ENCODE measurements around the gene HPGD. TPM values are rescaled to one million over a fixed set of nuclear protein-coding genes. Genes with fewer than 3 reads are reported as not detected.

The HPGD gene
- polyA plus RNA-seq (2012; ENCODE audit: low read depth, missing spikeins) = not detected

DNA sequence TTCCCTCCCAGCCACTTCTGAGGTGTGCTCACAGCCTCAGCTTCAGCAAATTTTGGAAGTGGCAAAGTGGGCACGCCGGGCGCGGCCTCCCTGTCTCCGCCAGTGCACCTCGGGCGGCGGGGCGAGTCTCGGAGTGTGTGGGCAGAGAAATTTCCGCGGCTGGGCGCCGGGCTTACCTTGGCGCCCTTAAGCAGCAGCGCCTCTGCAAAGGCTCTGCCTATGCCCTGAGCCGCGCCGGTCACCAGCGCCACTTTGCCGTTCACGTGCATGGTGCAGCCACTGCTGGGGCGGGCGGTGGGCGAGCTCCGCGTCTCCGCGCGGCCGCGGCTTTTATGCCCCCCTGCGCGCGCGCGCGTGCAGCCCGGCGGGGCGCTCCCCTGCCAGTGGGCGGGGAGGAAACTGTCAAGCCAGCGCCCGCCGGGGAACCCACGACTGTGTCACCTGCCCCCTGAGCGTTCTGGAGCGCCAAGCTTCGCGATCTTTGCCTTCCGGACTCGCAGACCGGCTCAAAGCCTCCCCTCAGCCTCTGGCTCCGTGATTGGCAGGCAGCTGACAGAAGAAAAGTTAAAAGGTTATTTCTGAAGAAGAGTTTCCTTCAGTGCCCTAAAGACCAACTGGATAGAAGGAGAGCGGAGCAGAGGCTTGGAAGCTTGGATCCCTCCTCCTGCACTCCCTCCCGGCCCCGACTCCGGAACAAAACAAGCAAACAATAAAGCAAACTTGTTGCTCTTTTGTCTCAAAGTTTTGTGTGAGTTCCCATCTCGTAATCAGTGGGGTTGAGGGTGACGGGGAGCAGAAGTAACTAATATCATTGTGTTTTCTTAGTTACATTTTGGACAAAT is at the start of gene HPGD:
Gene HPGD (minus strand): TSS at position 306 of the 842 bp plus-strand sequence. CDS start 37 bp downstream, at position 269.
- peak; percentile 25 for DNase-seq (ENCODE audit: insufficient read length, low spot score)

DNA sequence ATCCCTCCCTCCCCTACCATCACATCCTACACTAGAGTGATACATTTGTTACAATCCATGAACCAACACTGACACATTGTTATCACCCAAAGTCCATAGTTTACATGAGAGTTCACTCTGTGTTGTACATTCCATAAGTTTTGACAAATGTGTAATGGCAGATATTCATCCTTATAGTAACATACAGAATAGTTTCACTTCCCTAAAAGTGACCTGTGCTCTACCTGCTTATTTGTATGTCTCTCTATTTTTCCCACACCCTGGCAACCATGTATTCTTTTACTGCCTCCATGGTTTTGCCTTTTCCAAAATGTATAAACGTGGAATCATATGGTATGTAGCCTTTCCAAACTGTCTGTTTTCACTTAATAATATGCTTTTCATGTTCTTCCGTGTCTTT is 42.2 kb upstream of the HPGD start:
- TF ChIP-seq POLR2A (IDR thresholded peaks at IDR 0.05; ENCODE audit: low read depth, low read length) = no peak
- peak; percentile 77 for TF ChIP-seq SPI1 (IDR thresholded peaks at IDR 0.05; ENCODE audit: low read depth, low read length)
- no peak for FAIRE-seq
- DNase-seq (ENCODE audit: insufficient read length, low spot score) = no peak

More for the DNA sequence above, at the start of gene HPGD:
- no peak for FAIRE-seq
- no peak for TF ChIP-seq SPI1 (IDR thresholded peaks at IDR 0.05; ENCODE audit: low read depth, low read length)
- TF ChIP-seq TAF1 (IDR thresholded peaks at IDR 0.05; ENCODE audit: low read depth, low read length) = no peak
- no peak for TF ChIP-seq POLR2AphosphoS5 (IDR thresholded peaks at IDR 0.05; ENCODE audit: low read depth, low read length)
- TF ChIP-seq POU2F2 (IDR thresholded peaks at IDR 0.05; ENCODE audit: low read depth, low read length) = no peak
- TF ChIP-seq PAX5 (IDR thresholded peaks at IDR 0.05; ENCODE audit: insufficient read depth, low read length, severe bottlenecking) = no peak

DNA sequence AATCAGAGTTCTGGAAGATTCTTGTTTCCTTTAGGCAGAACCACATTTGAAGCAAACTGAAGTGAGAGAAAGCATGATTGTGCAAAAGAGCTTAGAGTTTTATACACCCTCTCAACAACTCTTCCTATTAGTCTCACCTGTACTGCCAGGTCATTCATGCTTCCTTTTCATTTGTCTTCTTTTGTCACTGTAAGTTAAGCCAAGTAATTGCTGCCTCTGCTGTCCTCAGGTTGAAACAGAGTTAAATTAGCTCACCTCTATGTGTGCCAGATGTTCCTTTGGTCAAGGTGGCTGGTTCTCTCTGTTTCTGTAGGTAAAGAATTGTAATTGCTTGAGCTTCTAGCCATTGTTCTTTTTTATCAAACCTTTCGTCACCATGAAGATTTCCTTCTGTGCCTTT is 41.1 kb upstream of the HPGD start:
- no peak for TF ChIP-seq POLR2A (IDR thresholded peaks at IDR 0.05; ENCODE audit: low read depth, low read length)
- no peak for TF ChIP-seq POLR2AphosphoS5 (IDR thresholded peaks at IDR 0.05; ENCODE audit: low read depth, low read length)
- no peak for TF ChIP-seq PAX5 (IDR thresholded peaks at IDR 0.05; ENCODE audit: insufficient read depth, low read length, severe bottlenecking)
- TF ChIP-seq TAF1 (IDR thresholded peaks at IDR 0.05; ENCODE audit: low read depth, low read length) = no peak
- no peak for TF ChIP-seq POU2F2 (IDR thresholded peaks at IDR 0.05; ENCODE audit: low read depth, low read length)
- FAIRE-seq = no peak
- DNase-seq (ENCODE audit: insufficient read length, low spot score) = no peak

DNA sequence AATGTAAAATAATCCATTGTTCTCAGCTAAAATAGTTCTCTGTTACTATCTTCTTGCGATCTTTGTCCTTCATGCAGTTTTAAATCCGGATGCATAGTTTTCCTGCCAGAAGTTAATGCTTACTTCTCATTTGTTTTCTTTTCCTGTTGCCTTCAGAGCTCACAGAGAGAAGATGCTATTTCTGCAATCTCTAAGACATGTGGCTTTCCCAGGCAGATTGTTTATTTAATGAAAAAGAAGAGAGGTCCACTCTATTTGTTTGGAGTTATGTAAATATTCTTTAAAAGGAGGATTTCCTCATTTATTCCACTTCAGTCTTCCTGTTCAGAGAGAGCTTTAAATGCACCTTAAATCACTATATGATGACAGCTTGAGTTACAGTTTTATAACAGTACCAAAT is 39.3 kb upstream of the HPGD start:
- FAIRE-seq = no peak
- no peak for TF ChIP-seq SPI1 (IDR thresholded peaks at IDR 0.05; ENCODE audit: low read depth, low read length)
- no peak for TF ChIP-seq POLR2AphosphoS5 (IDR thresholded peaks at IDR 0.05; ENCODE audit: low read depth, low read length)
- TF ChIP-seq TAF1 (IDR thresholded peaks at IDR 0.05; ENCODE audit: low read depth, low read length) = no peak
- TF ChIP-seq PAX5 (IDR thresholded peaks at IDR 0.05; ENCODE audit: insufficient read depth, low read length, severe bottlenecking) = no peak
- TF ChIP-seq POU2F2 (IDR thresholded peaks at IDR 0.05; ENCODE audit: low read depth, low read length) = no peak
- no peak for TF ChIP-seq POLR2A (IDR thresholded peaks at IDR 0.05; ENCODE audit: low read depth, low read length)
- no peak for DNase-seq (ENCODE audit: insufficient read length, low spot score)

DNA sequence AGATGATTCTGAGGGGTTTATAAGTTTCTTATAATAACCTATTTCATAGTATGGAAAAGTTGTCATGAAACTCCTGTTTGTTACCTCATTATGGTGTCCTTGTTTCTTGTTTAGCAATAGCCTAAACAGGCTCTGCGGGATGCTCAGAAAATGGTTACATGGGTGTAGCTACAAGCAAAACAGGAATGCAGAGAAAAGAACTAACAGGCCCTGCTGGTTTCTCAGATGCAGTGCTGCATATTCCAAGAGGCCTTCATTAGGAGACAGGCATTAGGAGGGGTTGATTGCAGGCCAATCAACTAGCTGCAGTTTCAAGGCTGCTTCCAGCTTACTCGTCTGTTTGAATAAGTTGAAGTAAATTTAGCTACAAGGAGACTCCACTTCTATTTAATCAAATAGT is 37.6 kb upstream of the HPGD start:
- FAIRE-seq (no peak), DNase-seq (ENCODE audit: insufficient read length, low spot score) (no peak)
- TF ChIP-seq POU2F2 (IDR thresholded peaks at IDR 0.05; ENCODE audit: low read depth, low read length) (no peak), SPI1 (IDR thresholded peaks at IDR 0.05; ENCODE audit: low read depth, low read length) (no peak), PAX5 (IDR thresholded peaks at IDR 0.05; ENCODE audit: insufficient read depth, low read length, severe bottlenecking) (no peak), POLR2A (IDR thresholded peaks at IDR 0.05; ENCODE audit: low read depth, low read length) (no peak), TAF1 (IDR thresholded peaks at IDR 0.05; ENCODE audit: low read depth, low read length) (no peak), POLR2AphosphoS5 (IDR thresholded peaks at IDR 0.05; ENCODE audit: low read depth, low read length) (no peak)

DNA sequence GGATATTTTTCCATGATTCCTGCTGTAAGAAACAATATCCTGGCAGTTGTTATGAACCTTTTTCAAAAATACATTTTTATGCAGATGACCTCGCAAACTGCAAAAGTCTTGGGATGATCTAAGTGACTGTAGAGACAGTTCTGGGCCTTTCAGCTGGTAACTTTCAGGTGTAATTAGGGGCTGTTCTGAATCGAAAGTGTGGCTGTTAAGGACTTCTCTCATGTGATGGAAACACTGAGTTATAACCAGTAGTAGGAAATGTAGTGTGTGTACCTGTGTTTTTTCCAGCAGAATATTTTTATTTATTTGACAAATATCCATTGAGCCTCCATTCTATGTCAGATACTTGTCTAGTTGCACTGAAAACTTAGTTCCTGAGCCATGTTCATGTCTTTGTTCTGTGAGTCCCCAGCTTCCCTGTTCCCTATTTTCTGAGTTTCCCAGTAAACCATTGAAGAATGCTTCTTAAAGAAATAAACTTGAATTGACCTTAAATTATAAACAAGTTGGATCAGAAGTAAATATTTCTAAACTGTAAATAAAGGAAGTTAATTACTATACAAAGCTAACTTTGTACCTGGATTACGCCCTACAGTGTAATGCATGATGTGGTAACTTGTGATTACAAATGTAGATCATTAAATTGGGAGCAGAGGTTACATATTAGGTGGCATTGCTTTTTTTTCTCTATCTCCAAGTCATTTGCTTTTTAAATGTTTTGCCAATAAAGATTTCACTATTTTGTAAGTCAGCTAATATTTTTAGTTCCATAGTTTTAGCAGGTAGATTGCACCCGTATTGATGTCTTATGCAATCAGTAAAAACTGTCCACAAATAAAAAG is 33.7 kb upstream of the HPGD start:
- no peak for FAIRE-seq
- DNase-seq (ENCODE audit: insufficient read length, low spot score) = no peak

DNA sequence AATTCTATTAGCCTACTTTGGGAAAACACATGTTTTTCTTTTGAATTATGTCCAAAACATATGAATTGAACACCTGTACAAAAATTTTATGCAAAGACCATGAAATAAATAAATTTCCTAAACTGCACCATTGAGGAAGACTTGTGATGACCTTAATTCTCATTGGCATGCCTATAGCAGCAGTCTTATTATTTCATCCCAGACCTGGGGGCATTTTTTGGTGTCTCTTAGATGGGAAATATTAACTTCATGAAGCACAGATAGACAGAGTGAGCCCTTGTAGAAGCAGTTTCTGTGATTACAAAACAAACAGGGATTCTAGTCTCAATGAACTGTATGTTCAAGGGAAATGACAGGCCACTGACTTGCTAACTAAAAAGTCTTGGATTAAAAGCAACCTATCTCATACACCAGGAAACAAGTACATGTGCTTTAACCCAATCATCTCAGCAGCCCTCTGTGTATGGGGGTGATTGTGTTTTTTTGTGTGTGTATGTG is 32.0 kb upstream of the HPGD start:
- FAIRE-seq (no peak), DNase-seq (ENCODE audit: insufficient read length, low spot score) (no peak)
- TF ChIP-seq POLR2A (IDR thresholded peaks at IDR 0.05; ENCODE audit: low read depth, low read length) = no peak

More for the DNA sequence above, 33.7 kb upstream of the HPGD start:
- TF ChIP-seq TAF1 (IDR thresholded peaks at IDR 0.05; ENCODE audit: low read depth, low read length) = no peak
- no peak for TF ChIP-seq PAX5 (IDR thresholded peaks at IDR 0.05; ENCODE audit: insufficient read depth, low read length, severe bottlenecking)
- no peak for TF ChIP-seq SPI1 (IDR thresholded peaks at IDR 0.05; ENCODE audit: low read depth, low read length)
- TF ChIP-seq POLR2AphosphoS5 (IDR thresholded peaks at IDR 0.05; ENCODE audit: low read depth, low read length) = no peak
- no peak for TF ChIP-seq POLR2A (IDR thresholded peaks at IDR 0.05; ENCODE audit: low read depth, low read length)
- TF ChIP-seq POU2F2 (IDR thresholded peaks at IDR 0.05; ENCODE audit: low read depth, low read length) = no peak

DNA sequence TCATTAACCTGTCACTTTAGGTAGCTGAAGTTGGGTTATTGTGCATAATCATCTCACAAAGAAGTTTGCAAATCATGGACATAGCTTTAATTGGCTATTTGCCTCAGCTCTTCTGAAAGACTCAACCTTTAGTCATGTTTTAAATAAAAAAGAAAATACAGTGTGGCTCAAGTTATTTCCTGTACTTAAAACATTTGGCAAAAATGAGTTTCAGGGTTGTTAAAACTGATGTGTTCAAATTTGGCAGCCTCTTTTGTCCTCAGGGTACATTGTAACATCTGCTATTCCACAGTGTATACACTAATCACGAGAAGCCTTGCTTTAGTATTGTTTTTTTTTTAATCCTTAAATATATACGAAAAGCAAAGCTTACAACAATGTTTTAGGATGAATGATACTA is 31.5 kb upstream of the HPGD start:
- FAIRE-seq (no peak), DNase-seq (ENCODE audit: insufficient read length, low spot score) (no peak)
- TF ChIP-seq POLR2AphosphoS5 (IDR thresholded peaks at IDR 0.05; ENCODE audit: low read depth, low read length) (no peak), SPI1 (IDR thresholded peaks at IDR 0.05; ENCODE audit: low read depth, low read length) (no peak), POU2F2 (IDR thresholded peaks at IDR 0.05; ENCODE audit: low read depth, low read length) (no peak), TAF1 (IDR thresholded peaks at IDR 0.05; ENCODE audit: low read depth, low read length) (no peak), PAX5 (IDR thresholded peaks at IDR 0.05; ENCODE audit: insufficient read depth, low read length, severe bottlenecking) (no peak), POLR2A (IDR thresholded peaks at IDR 0.05; ENCODE audit: low read depth, low read length) (no peak)

DNA sequence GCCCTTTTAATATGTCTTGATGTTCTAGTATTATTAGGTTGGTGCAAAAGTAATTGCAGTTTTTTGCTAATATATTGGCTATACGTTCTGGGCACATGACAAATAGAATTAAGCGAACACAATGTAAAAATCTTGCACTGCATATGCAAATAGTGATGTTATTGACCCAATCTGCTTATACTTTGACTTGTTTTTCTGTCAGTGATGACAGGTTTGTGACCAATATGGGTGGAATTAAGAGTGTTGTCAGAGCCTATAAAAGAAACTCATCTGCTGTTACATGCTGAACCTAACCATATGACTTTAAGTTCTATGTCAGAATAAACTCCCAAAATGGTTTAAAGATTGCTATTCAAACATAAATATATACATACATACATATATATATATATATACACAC is 30.7 kb upstream of the HPGD start:
- no peak for DNase-seq (ENCODE audit: insufficient read length, low spot score)
- no peak for FAIRE-seq
- TF ChIP-seq POU2F2 (IDR thresholded peaks at IDR 0.05; ENCODE audit: low read depth, low read length) (no peak), SPI1 (IDR thresholded peaks at IDR 0.05; ENCODE audit: low read depth, low read length) (no peak), POLR2AphosphoS5 (IDR thresholded peaks at IDR 0.05; ENCODE audit: low read depth, low read length) (no peak), POLR2A (IDR thresholded peaks at IDR 0.05; ENCODE audit: low read depth, low read length) (no peak), TAF1 (IDR thresholded peaks at IDR 0.05; ENCODE audit: low read depth, low read length) (no peak)
